Measurements from ENCODE around the gene LUC7L2. TPM values are rescaled to one million over a fixed set of nuclear protein-coding genes. Genes with fewer than 3 reads are reported as not detected.

Gene LUC7L2
- total and polyA plus RNA-seq, 9 of the 15 experiments (the other 6 are each of a cell fraction or from before 2014, with no cell fraction given) = 56.1 to 207 (median 141) TPM

- TF ChIP-seq CREB1 (IDR thresholded peaks at IDR 0.05) (0 out of 2 replicates have a peak, but pooled peaks have one; percentile 14), CREB1 (CRISPR knock-in tag; IDR thresholded peaks at IDR 0.05) (no peak), ZNF584 (CRISPR knock-in tag; IDR thresholded peaks at IDR 0.05; ENCODE audit: low read depth) (0 out of 2 replicates have a peak, but pooled peaks have one; percentile 44), BCOR (IDR thresholded peaks at IDR 0.05) (0 out of 2 replicates have a peak, but pooled peaks have one; percentile 31), RCOR1 (IDR thresholded peaks at IDR 0.05; ENCODE audit: borderline replicate concordance in 1 of 2, low read depth in 2 of 2, low read length in 2 of 2) (peak in 1 of 2 experiments; percentile 92; a peak in 2 of 4 replicates), SMARCA4 (IDR thresholded peaks at IDR 0.05) (peak; percentile 46; the same call in 1 of the 2 replicates), ESRRA (IDR thresholded peaks at IDR 0.05; ENCODE audit: borderline replicate concordance, low read depth) (no peak), ELF2 (CRISPR knock-in tag; IDR thresholded peaks at IDR 0.05) (no peak), CTBP1 (IDR thresholded peaks at IDR 0.05; ENCODE audit: borderline replicate concordance) (peak; percentile 75), CBFB (CRISPR knock-in tag; IDR thresholded peaks at IDR 0.05) (0 out of 2 replicates have a peak, but pooled peaks have one; percentile 13), GATA2 (CRISPR knock-in tag; IDR thresholded peaks at IDR 0.05) (peak; percentile 74), CBX3 (IDR thresholded peaks at IDR 0.05; ENCODE audit: borderline replicate concordance in 1 of 2, low read length in 2 of 2) (peak in 1 of 2 experiments; percentile 16; a peak in 1 of 3 replicates), JUN (IDR thresholded peaks at IDR 0.05; ENCODE audit: borderline replicate concordance, low read depth, low read length) (peak; percentile 74), JUN (CRISPR knock-in tag; IDR thresholded peaks at IDR 0.05; ENCODE audit: borderline replicate concordance) (no peak), FOXP4 (CRISPR knock-in tag; IDR thresholded peaks at IDR 0.05; ENCODE audit: borderline replicate concordance) (0 out of 2 replicates have a peak, but pooled peaks have one; percentile 25), ZFP36 (IDR thresholded peaks at IDR 0.05; ENCODE audit: low read depth, low read length, partially characterized antibody) (no peak), IRF2 (CRISPR knock-in tag; IDR thresholded peaks at IDR 0.05) (0 out of 2 replicates have a peak, but pooled peaks have one; percentile 24), SMARCE1 (IDR thresholded peaks at IDR 0.05) (0 out of 2 replicates have a peak, but pooled peaks have one; percentile 26), POLR3A (IDR thresholded peaks at IDR 0.05; ENCODE audit: borderline replicate concordance, extremely low read depth, insufficient read depth, insufficient read length) (no peak), EHMT2 (IDR thresholded peaks at IDR 0.05) (peak; percentile 80), JUND (IDR thresholded peaks at IDR 0.05; ENCODE audit: borderline replicate concordance, low read depth, low read length) (peak; percentile 91), JUND (tag; IDR thresholded peaks at IDR 0.05; ENCODE audit: borderline replicate concordance, low read depth, low read length) (peak; percentile 91; the same call in 2 of the 3 replicates), FOS (IDR thresholded peaks at IDR 0.05; ENCODE audit: extremely low read depth, insufficient read length) (peak; percentile 29)
Measured at GRCh38 chr7:139334399-139335150, 25.1 kb upstream of the LUC7L2 start (continued).
